SKM-1 (cell line): ENCODE measurements around the gene MAPK10.
"Not testable (repeated sequence)": the region's sequence is repeated elsewhere in the genome, so short reads cannot be mapped to it uniquely, and the experiment has no call there.

ENCODE experiments used
- DNase-seq: peaks from one replicate; lab custom pipeline; 2025; ENCODE audit not compliant: unreplicated experiment; lab: John Stamatoyannopoulos, UW

MAPK10 gene

DNA sequence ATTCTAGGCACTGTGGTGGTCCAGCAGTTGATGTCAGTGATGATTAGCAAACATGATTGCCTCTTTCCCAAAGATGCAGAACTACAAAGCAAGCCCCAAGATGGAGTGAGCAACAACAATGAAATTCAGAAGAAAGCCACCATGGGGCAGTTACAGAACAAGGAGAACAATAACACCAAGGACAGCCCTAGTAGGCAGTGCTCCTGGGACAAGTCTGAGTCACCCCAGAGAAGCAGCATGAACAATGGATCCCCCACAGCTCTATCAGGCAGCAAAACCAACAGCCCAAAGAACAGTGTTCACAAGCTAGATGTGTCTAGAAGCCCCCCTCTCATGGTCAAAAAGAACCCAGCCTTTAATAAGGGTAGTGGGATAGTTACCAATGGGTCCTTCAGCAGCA lies 365.3 kb downstream of the MAPK10 start:
- no peak for DNase-seq

DNA sequence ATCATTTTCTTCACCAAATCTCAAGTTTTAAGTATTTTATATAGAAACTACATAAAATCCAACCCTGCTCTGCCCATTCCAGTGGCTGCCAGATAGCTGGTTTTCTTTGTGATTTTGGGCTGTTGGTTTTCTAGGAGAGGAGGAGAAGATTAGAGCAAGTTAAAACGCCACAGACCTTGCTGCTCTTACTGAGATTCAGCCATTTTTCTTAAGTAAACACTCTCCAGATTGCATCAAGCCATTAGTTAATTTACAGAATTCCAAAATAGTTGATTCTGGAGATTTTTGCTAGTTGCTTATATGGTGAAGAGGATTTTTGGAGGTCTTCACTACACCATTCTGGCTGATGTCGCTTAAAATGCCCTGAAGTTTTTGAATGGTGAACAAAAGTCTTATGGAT lies 366.2 kb downstream of the MAPK10 start:
- DNase-seq, result no peak

DNA sequence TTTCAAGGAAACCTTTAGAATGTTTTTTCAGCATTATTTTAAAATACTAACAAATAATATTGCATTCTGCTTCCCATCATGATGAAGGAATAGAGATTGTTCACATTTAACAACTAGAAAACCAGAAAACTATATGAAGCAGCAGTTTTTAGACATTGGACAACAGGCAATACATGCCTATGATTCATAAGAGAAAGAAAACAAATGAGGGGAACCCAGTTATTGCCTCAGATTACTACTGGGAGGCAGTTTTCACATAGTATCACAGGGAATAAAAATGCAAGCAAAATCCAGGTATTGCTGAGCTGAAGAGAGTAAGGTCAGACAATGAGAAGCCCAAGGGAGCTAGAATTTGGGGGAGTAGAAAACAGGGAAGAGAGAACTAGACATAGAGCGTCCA lies 373.6 kb downstream of the MAPK10 start:
- DNase-seq, result no peak

DNA sequence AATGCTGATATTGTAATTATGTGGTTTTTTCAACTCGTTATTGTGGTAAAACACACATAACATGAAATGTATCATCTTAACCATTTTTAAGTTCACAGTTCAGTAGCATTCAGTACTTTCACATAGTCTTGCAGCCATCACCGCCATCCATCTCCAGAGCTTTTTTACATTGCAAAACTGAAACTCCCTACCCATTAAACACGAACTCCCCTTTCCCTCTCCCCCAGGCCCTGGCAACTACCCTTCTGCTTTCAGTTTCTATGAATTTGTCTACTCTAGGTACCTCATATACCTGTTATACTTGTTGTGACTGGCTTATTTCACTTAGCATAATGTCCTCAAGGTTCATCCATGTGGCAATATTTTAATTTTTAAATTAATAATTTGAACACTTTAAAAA lies 380.6 kb downstream of the MAPK10 start:
- no peak for DNase-seq

GRCh38 chr4:85970535-85970934 lies 389.3 kb downstream of the MAPK10 start:
- DNase-seq, result no peak

- DNase-seq, result peak; percentile 17
Observed at GRCh38 chr4:85968945-85969819, 390.7 kb downstream of the MAPK10 start.

DNA sequence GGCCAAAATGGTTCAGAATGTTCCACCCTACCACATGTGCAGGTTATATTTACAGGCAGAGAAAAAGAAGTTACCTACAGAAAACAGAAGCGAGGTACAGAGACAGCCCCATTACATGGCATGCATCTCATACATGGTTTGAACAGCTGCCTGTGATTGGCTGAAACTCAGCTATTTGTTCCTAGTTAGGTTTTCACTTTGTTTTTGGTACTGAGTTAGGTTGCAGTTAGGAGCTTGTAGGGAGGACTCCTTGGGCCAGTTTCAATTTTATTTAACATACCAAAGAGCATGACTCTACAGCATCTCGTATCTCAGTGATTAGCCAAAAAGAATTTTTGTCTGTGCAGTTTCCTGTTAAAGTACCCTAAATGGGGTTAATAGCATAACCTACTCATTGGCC lies 392.0 kb downstream of the MAPK10 start:
- DNase-seq, result no peak

DNA sequence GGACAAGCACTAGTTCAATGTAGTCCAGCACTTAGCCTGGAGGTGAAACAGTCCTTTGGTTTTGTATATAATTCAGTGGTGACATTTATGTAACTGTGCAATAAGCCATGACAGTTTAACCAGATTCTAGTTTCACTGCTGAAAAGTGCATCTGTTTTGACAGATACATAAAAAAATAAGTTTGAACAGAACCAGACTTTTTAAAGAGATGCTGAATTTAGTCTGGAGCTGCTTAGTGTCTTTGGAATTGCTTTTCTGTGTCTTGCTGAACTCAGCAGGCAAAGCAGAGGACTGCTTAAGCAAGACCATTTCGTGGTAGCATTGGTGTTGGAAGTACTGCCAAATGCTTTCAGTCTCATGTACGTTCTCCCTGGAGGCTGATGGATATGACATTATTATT lies 393.5 kb downstream of the MAPK10 start:
- DNase-seq, result no peak

GRCh38 chr4:85965529-85965928 lies 394.3 kb downstream of the MAPK10 start:
- no peak for DNase-seq

GRCh38 chr4:85965017-85965416 lies 394.8 kb downstream of the MAPK10 start:
- DNase-seq, result not testable (repeated sequence)

DNA sequence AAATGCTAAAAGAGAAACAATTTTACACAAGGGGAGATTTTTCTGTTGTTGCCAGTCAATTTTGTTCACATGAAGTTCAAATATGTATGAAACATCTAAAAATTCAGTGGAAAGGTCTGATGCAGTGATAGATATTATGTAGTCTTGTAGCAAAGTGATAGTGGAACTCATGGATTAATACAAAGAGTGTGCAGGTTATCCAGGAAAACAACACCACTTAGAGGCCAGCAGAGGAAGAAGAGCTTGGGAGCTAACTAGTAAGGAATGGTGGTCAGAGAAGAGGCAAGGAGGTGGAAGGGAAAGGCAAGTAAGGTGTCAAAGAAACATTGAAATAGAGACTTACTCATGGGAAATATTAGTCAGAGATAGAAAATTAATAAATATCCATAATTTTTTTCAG lies 395.6 kb downstream of the MAPK10 start:
- no peak for DNase-seq

DNA sequence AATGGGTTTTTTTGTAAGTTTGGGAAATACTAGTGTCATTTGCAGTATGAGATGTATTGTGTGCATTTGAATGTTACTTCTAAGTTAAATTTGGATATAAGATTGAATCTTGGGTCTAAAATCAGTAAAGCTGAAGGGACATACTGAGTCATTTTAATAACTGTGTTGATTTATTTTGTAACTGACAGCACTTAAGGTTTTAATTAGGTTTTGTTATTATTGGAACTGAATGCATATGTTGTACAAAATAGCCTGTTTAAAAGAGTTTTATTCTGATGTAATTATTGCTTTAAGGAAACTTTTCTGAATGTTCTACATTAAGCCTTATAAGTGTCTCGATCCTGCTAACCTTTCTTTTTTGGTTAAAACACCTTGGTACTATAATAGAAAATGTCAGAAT lies 396.6 kb downstream of the MAPK10 start:
- no peak for DNase-seq

DNA sequence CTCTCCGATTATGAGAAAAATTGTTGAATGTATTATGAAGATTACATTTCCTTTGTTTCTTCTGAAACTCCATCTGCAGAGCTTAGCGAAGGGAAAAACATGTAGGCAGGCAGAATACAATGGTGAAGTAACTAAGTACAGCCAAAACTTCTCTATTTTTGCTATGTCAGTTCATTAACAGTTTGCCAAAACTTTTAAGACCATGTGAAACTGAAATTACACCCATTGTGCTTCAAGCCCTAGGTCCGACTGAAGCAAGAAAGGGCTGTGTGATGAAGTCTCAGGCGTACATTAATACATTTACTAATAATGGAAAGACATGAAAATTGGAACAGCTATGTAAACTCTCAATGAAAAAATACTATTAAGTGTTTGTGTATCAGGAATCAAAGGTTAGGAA lies 398.0 kb downstream of the MAPK10 start:
- no peak for DNase-seq

DNA sequence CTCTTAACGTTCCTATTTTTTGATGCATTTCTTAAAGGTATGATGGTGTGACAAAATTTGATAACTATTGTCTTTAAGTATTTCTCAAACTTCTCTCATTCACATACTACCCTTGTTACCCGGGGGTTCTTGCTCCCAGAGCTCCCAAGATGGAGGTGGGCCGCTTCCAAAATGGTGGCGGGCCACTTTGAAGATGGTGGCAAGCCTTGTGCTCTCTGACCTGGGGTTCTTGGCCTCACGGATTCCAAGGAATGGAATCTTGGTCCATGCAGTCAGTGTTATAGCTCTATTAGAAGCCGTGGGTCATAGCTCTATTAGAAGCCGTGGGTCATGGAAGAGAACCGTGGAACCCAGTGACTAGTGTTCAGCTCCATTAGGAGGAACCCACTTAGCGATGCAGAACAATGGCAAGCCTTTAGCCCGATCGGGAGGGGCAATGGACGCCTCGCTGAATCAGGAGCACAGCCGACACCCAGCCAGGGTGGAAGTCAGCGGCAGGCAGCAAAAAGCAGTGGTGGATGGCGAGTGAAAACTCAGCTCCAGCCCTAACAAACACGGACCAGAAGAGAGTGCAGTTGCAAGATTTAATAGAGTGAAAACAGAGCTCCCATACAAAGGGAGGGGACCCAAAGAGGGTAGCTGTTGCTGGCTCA lies 403.4 kb downstream of the MAPK10 start:
- no peak for DNase-seq

GRCh38 chr4:85955620-85956292 lies 404.1 kb downstream of the MAPK10 start:
- no peak for DNase-seq

DNA sequence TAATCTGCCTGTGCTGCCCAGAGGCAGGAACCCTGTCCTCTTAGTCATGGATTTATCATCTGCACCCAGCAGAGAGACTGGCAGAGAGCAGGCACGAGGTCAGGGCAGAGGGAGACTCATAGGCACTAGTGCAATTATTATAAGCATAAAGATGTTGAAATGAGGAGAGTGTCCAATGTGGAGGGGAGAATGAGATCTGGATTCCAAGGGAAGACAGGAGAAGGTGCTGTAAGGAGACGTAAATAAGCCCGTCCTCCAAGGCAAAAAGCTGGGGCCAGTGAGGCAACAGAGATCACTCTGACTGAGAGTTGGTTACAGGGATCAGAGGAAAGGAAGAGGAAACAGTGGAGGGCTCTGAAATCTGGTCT lies 406.2 kb downstream of the MAPK10 start:
- DNase-seq, result no peak

DNA sequence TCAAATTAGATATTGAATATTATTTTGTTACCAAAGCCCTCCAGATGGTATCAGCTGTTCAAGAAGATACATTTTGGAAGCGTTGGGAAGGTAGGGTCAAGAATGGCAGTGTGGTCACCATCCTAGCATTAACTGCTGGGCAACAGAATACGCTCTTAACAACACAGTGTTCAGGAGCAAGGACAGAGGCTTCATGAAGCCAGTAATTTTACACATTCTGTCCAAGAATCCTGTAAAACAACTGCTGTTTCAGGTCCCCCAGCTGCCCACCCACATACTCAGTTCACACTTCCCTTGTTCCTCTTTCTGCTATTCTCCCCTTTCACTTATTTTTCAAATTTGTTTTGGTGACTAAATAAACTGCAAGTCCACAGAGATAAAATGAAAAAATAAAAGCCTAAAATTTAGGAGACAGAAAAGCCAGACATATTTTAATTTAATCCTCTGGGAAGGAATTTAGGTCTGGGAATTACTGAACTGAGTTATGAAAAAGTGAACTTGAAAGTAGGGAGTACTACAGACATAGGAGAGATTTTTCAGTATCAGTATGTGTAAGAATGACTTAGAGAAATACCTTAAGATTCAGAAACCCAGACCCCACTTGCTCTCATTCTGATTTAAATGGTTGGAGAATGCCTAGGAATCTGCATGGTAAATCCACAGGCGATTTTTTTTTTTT lies 406.7 kb downstream of the MAPK10 start:
- no peak for DNase-seq

GRCh38 chr4:85952528-85952927 lies 407.3 kb downstream of the MAPK10 start:
- no peak for DNase-seq

DNA sequence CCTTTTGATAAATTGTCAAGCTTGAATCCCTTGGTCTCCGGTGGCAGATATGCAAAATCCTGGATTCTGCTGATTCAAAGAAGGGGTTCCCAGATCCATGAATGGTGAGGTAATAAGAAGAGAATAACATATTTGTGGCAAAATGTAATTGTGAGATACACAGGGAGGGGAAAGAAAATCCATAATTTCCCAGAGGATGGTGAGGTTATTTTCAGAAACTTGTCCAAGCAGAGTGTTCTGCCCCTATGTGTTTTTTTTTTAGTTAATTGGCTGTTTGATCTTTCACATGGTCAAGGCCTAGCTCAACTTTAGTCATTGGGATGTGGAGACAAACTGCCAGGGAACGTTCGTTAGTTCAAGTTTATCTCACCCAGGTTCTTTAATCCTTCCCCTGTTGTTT lies 408.8 kb downstream of the MAPK10 start:
- DNase-seq, result no peak

DNA sequence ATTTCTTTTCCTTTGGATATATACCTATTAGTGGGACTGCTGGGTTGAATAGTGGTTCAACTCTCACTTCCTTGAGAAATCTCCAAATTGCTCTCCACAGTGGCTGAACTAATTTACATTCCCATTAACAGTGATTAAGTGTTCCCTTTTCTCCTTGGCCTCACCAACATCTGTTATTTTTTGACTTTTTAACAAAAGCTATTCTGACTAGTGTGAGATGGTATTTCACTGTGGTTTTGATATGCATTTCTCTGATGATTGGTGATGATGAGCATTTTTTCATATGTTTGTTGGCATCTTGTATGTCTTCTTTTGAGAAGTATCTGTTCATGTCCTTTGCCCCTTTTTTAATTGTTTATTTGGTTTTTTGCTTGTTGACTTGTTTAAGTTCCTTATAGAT lies 413.0 kb downstream of the MAPK10 start:
- DNase-seq, result no peak

GRCh38 chr4:85942107-85942506 lies 417.7 kb downstream of the MAPK10 start:
- DNase-seq, result no peak

- no peak for DNase-seq
Observed at GRCh38 chr4:85940151-85940550, 419.7 kb downstream of the MAPK10 start.
